Vagina (tissue), 2 donors: ENCODE measurements around the gene GPC5. TPM values are rescaled to one million over a fixed set of nuclear protein-coding genes. Genes with fewer than 3 reads are reported as not detected.
"Not testable (repeated sequence)": the region's sequence is repeated elsewhere in the genome, so short reads cannot be mapped to it uniquely, and the experiment has no call there.

Experiments
- DNase-seq, 2 donors: peaks; one replicate each; pipeline ENCODE4 v3.0.0-alpha.2; 2017; ENCODE audit errors: extremely low spot score in 2 of 2
- H3K27ac ChIP-seq: fragments of 200-600 bp; sonication (generic); one replicate; pipeline ENCODE4 v1.5.1; 2019
- H3K27me3 ChIP-seq: fragments of 200-600 bp; sonication (generic); one replicate; pipeline ENCODE4 v1.5.1; 2019
- H3K36me3 ChIP-seq, 2 donors: fragments of 200-600 bp; sonication (generic); one replicate each; pipeline ENCODE4 v1.5.1; 2017 to 2019
- H3K4me1 ChIP-seq: fragments of 200-600 bp; sonication (generic); one replicate; pipeline ENCODE4 v1.5.1; 2019
- H3K4me3 ChIP-seq, 2 donors: fragments of 200-600 bp; sonication (generic); 1 replicate in 1 of 2; 2 replicates in 1 of 2; pipeline ENCODE4 v1.5.1; 2016 to 2019
- H3K9me3 ChIP-seq: fragments of 200-600 bp; sonication (generic); one replicate; pipeline ENCODE4 v1.5.1; 2019
- POLR2A ChIP-seq, 2 donors: fragments of 450-650 bp; IDR thresholded peaks; one replicate each; pipeline ENCODE4 v1.6.1; 2017; ENCODE audit warnings: antibody characterized with exemption in 2 of 2, mild to moderate bottlenecking in 2 of 2, moderate library complexity in 2 of 2
- POLR2AphosphoS5 ChIP-seq, 2 donors: sonication (generic); formaldehyde crosslinking; IDR thresholded peaks; one replicate each; pipeline ENCODE4 v1.9.0; 2017; ENCODE audit warnings: antibody characterized with exemption in 2 of 2, mild to moderate bottlenecking in 2 of 2, low read depth in 1 of 2; ENCODE audit not compliant: insufficient read depth in 1 of 2
- intact Hi-C: fragments of 100-400 bp; cut with DNase I; formaldehyde crosslinking; loops from one replicate; pipeline ENCODE4 v1.15.1; 2023
- total RNA-seq: library from RNA; depleted of rRNA; stranded (reverse); fragments of >200 nt; gene quantifications from one replicate; pipeline ENCODE4 v1.2.3, GENCODE V29; 2016
- TF ChIP-seq, protein P1 (sequence below), 3 experiments: fragments of 450-650 bp in 2 of 3; fragments of 200-600 bp in 1 of 3; sonication (generic) in 1 of 3; IDR thresholded peaks; one replicate each; pipeline ENCODE4 v1.5.1; 2017 to 2019; ENCODE audit warnings: antibody characterized with exemption in 3 of 3, mild to moderate bottlenecking in 2 of 3, moderate library complexity in 2 of 3

The GPC5 gene
- total RNA-seq, 1 donor from 2014 or later = 1.7 TPM

DNA sequence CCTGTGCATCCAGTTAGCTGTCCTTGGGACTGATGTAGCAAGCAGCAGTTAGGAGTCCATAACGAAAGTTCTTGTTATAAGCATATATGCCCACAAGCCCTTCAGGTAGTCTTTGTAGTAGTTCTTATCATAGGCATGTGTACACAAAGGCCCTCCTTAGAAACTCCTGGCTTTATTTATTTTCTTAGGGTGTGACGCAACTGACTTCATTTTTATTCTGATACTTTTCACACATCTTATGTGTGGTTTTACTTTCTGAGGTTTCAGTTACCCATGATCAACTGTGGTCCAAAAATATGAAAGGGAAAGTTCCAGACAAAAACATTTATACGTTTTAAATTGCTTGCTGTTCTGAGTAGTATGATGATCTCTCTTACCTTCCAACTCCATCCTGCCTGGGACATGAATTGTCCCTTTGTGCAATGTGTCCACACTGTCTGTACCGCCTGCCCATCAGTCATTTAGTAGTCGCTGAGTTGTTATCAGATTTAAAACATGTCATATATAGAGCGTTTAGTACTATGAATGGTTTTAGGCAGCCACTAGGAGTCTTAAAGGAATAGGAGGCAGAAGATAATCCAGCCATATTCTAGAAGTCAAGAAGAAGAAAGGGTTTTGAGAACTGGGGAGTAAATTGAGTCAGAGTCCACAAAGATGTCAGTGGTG, 19.4 kb downstream of the GPC5 start:
- Histone ChIP-seq H3K27me3 (no peaks in the 10 kb centered on the region), H3K9me3 (no peaks in the 10 kb centered on the region), H3K36me3 (no peaks in the 10 kb centered on the region), H3K4me1 (no peaks in the 10 kb centered on the region), H3K27ac (no peak overlapping the region), H3K4me3 (no peak overlapping the region)
- intact Hi-C loops = no loop called here
- no peak for DNase-seq
- TF ChIP-seq, protein P1, sequence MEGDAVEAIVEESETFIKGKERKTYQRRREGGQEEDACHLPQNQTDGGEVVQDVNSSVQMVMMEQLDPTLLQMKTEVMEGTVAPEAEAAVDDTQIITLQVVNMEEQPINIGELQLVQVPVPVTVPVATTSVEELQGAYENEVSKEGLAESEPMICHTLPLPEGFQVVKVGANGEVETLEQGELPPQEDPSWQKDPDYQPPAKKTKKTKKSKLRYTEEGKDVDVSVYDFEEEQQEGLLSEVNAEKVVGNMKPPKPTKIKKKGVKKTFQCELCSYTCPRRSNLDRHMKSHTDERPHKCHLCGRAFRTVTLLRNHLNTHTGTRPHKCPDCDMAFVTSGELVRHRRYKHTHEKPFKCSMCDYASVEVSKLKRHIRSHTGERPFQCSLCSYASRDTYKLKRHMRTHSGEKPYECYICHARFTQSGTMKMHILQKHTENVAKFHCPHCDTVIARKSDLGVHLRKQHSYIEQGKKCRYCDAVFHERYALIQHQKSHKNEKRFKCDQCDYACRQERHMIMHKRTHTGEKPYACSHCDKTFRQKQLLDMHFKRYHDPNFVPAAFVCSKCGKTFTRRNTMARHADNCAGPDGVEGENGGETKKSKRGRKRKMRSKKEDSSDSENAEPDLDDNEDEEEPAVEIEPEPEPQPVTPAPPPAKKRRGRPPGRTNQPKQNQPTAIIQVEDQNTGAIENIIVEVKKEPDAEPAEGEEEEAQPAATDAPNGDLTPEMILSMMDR (IDR thresholded peaks at IDR 0.05) = no peak
- no peak for TF ChIP-seq POLR2A (IDR thresholded peaks at IDR 0.05)
- TF ChIP-seq POLR2AphosphoS5 (IDR thresholded peaks at IDR 0.05; ENCODE audit: insufficient read depth in 1 of 2, low read depth in 1 of 2) = no peak

DNA sequence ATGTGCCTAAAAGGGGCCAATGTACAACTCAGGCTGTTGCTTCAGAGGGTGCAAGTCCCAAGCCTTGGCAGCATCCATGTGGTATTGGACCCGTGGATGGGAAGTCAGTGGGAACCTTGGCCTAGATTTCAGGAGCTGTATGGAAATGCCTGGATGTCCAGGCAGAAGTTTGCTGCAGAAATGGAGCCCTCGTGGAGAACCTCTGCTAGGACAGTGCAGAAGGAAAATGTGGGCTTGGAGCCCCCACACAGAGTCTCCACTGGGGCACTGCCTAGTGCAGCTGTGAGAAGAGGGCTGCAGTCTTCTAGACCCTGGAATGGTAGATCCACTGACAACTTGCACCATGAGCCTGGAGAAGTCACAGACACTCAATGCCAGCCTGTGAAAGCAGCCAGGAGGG, 28.5 kb downstream of the GPC5 start:
- Histone ChIP-seq H3K4me3 (no peak overlapping the region), H3K36me3 (no peaks in the 10 kb centered on the region), H3K27me3 (no peaks in the 10 kb centered on the region), H3K9me3 (no peaks in the 10 kb centered on the region), H3K27ac (no peak overlapping the region), H3K4me1 (no peaks in the 10 kb centered on the region)
- intact Hi-C loops = no loop called here
- DNase-seq = no peak
- TF ChIP-seq POLR2A (IDR thresholded peaks at IDR 0.05) (no peak), POLR2AphosphoS5 (IDR thresholded peaks at IDR 0.05; ENCODE audit: insufficient read depth in 1 of 2, low read depth in 1 of 2) (no peak)
- TF ChIP-seq, protein P1 (IDR thresholded peaks at IDR 0.05) = no peak

DNA sequence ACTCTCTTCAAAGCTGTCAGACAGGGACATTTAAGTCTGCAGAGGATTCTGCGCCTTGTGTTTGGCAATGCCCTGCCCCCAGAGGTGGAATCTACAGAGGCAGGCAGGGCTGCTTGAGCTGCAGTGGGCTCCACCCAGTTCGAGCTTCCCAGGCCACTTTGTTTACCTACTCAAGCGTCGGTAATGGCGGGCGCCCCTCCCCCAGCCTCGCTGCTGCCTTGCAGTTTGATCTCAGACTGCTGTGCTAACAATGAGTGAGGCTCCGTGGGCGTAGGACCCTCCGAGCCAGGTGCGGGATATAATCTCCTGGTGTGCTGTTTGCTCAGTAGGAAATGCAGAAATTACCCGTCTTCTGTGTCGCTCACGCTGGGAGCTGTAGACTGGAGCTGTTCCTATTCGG, 40.3 kb downstream of the GPC5 start:
- intact Hi-C loops, DNase-seq, H3K4me1 ChIP-seq, H3K36me3 ChIP-seq, H3K27me3 ChIP-seq, H3K9me3 ChIP-seq, H3K4me3 ChIP-seq, H3K27ac ChIP-seq: not testable (repeated sequence)

DNA sequence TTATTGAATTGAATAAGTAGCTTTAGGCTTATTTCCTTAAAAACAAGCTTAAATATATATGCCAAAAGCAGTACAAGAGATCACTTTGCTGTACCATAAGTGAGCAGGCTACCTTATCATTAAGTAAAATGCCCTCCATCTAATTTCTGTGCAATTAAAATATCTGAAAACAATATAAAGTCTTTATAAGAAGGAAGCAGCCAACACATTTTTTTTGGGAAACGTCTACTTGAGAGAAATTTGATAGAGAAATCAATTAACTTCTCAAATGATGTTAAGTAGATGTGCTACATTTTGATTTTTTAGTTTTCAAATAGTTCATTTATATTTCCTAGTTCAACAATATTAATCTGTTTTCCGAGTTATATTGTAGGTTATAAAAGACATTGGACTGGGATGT, 52.5 kb downstream of the GPC5 start:
- Histone ChIP-seq H3K27me3 (no peaks in the 10 kb centered on the region), H3K4me1 (no peaks in the 10 kb centered on the region), H3K36me3 (no peaks in the 10 kb centered on the region), H3K4me3 (no peak overlapping the region), H3K27ac (no peak overlapping the region), H3K9me3 (no peaks in the 10 kb centered on the region)
- TF ChIP-seq POLR2AphosphoS5 (IDR thresholded peaks at IDR 0.05; ENCODE audit: insufficient read depth in 1 of 2, low read depth in 1 of 2) (no peak), POLR2A (IDR thresholded peaks at IDR 0.05) (no peak)
- TF ChIP-seq, protein P1 (IDR thresholded peaks at IDR 0.05) = no peak
- DNase-seq = no peak
- intact Hi-C loops = no loop called here

DNA sequence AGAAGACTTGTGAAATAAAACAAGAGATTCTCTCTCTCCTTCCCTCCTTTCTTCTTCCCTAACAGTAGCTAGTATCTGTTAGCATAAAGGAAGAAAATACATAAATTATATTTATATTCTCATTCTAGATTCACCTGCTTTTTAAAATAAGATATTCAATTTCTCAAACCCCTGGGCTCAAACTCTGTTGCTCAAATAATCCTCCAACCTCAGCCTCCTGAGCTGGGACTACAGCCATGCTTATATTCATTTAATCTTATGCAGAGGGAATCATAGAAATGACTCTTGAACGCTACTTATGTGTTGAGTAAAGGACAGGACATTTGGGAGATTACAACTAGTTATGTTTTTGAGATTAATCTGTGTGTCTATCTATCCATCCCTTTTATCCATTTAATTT, 56.2 kb downstream of the GPC5 start:
- Histone ChIP-seq H3K4me1 (no peaks in the 10 kb centered on the region), H3K9me3 (no peaks in the 10 kb centered on the region), H3K4me3 (no peak overlapping the region), H3K36me3 (no peaks in the 10 kb centered on the region), H3K27me3 (no peaks in the 10 kb centered on the region), H3K27ac (no peak overlapping the region)
- DNase-seq = no peak
- intact Hi-C loops = no loop called here
- no peak for TF ChIP-seq POLR2AphosphoS5 (IDR thresholded peaks at IDR 0.05; ENCODE audit: insufficient read depth in 1 of 2, low read depth in 1 of 2)

DNA sequence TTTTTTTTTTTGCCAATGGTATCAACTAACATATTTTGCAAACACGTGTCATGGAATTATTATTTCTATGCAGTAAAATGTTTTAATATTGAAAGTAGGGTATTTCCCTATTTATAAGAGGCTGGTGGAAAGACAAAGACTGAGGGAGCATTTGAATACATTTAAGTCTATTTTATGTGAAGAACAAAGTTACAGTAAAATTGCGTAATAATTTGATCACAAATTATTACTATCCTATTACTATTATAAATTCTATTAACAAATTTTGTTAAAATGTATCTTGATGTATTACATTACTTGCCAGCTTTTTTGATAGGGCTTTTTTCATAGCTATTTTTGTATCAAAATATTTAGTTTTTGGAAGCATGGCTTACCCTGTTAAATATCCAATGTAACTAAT, 58.4 kb downstream of the GPC5 start:
- no peaks in the 10 kb centered on the region for H3K27me3 ChIP-seq
- H3K9me3 ChIP-seq = no peaks in the 10 kb centered on the region
- H3K27ac ChIP-seq = no peak overlapping the region
- no peaks in the 10 kb centered on the region for H3K4me1 ChIP-seq
- no peak overlapping the region for H3K4me3 ChIP-seq
- H3K36me3 ChIP-seq = no peaks in the 10 kb centered on the region
- intact Hi-C loops = no loop called here
- TF ChIP-seq POLR2A (IDR thresholded peaks at IDR 0.05) = no peak
- TF ChIP-seq POLR2AphosphoS5 (IDR thresholded peaks at IDR 0.05; ENCODE audit: insufficient read depth in 1 of 2, low read depth in 1 of 2) = no peak
- TF ChIP-seq, protein P1 (IDR thresholded peaks at IDR 0.05) = no peak
- DNase-seq = no peak
